Measurements from ENCODE around the gene SMG6.

Gene SMG6

GRCh38 chr17:2054512-2055291 lies 248.9 kb downstream of the SMG6 start, which contains the start of gene HIC1:
Gene HIC1 (plus strand): TSS chr17:2055103. CDS start chr17:2056691, 1,588 bp downstream.
- no peaks in the 10 kb centered on the region for H3K9me3 ChIP-seq
- H3K4me3 ChIP-seq (ENCODE audit: low read depth in 1 of 2, low read length in 1 of 2) = peak within 1 kb of the TSS; percentile 47 to 63
- no peaks in the 10 kb centered on the region for H3K36me3 ChIP-seq
- peak within 1 kb of the TSS; percentile 29 for H3K27ac ChIP-seq
- TF ChIP-seq CTCF (IDR thresholded peaks at IDR 0.05) = peak; percentile 95
- peaks cover 52 to 80% of the 10 kb centered on the region in 2 experiments for H3K4me1 ChIP-seq (ENCODE audit: control insufficient read depth in 1 of 2, insufficient read depth in 1 of 2, low read depth in 1 of 2, low read length in 1 of 2)
- peaks cover 84% of the 10 kb centered on the region for H3K27me3 ChIP-seq

GRCh38 chr17:2054262-2054511 lies 249.4 kb downstream of the SMG6 start:
- H3K9me3 ChIP-seq = no peaks in the 10 kb centered on the region
- H3K36me3 ChIP-seq = no peaks in the 10 kb centered on the region
- peak overlapping the region in 1 of 2 experiments; percentile 38 for H3K4me3 ChIP-seq (ENCODE audit: low read depth in 1 of 2, low read length in 1 of 2)
- peaks cover 52 to 80% of the 10 kb centered on the region in 2 experiments for H3K4me1 ChIP-seq (ENCODE audit: control insufficient read depth in 1 of 2, insufficient read depth in 1 of 2, low read depth in 1 of 2, low read length in 1 of 2)
- TF ChIP-seq CTCF (IDR thresholded peaks at IDR 0.05) = no peak
- H3K27ac ChIP-seq = no peak overlapping the region
- H3K27me3 ChIP-seq = peaks cover 89% of the 10 kb centered on the region

- no peaks in the 10 kb centered on the region for H3K9me3 ChIP-seq
- H3K4me3 ChIP-seq (ENCODE audit: low read depth in 1 of 2, low read length in 1 of 2) = peak overlapping the region in 1 of 2 experiments; percentile 38
- no peaks in the 10 kb centered on the region for H3K36me3 ChIP-seq
- peaks cover 94% of the 10 kb centered on the region for H3K27me3 ChIP-seq
- no peak for TF ChIP-seq CTCF (IDR thresholded peaks at IDR 0.05)
- no peak overlapping the region for H3K27ac ChIP-seq
- peaks cover 54 to 80% of the 10 kb centered on the region in 2 experiments for H3K4me1 ChIP-seq (ENCODE audit: control insufficient read depth in 1 of 2, insufficient read depth in 1 of 2, low read depth in 1 of 2, low read length in 1 of 2)
Observed at GRCh38 chr17:2053380-2054261, 250.0 kb downstream of the SMG6 start.

- H3K27me3 ChIP-seq = peaks cover 93% of the 10 kb centered on the region
Observed at GRCh38 chr17:2051933-2052559, 251.5 kb downstream of the SMG6 start.

More at GRCh38 chr17:2051933-2052559, 251.5 kb downstream of the SMG6 start:
- peak overlapping the region; percentile 8 for H3K27ac ChIP-seq
- no peaks in the 10 kb centered on the region for H3K36me3 ChIP-seq
- no peak for TF ChIP-seq CTCF (IDR thresholded peaks at IDR 0.05)
- H3K9me3 ChIP-seq = no peaks in the 10 kb centered on the region
- no peak overlapping the region for H3K4me3 ChIP-seq (ENCODE audit: low read depth in 1 of 2, low read length in 1 of 2)
- H3K4me1 ChIP-seq (ENCODE audit: control insufficient read depth in 1 of 2, insufficient read depth in 1 of 2, low read depth in 1 of 2, low read length in 1 of 2) = peaks cover 40 to 65% of the 10 kb centered on the region in 2 experiments

All from neutrophil (primary cell).